DND-41 (cell line): Measurements from ENCODE around the gene CMTR2.

Source experiments
- EZH2 ChIP-seq: IDR thresholded peaks from 3 replicates; pipeline ENCODE4 v1.6.1; 2012; ENCODE audit warnings: borderline replicate concordance, low read depth, mild to moderate bottlenecking, moderate library complexity, low read length, inconsistent platforms; ENCODE audit not compliant: severe bottlenecking
- TF ChIP-seq, protein P1 (sequence below): IDR thresholded peaks from 2 replicates; pipeline ENCODE4 v1.5.1; 2012; ENCODE audit warnings: borderline replicate concordance, low read length, moderate library complexity, mild to moderate bottlenecking; ENCODE audit not compliant: poor library complexity, severe bottlenecking; ENCODE audit errors: extremely low read depth

DNA sequence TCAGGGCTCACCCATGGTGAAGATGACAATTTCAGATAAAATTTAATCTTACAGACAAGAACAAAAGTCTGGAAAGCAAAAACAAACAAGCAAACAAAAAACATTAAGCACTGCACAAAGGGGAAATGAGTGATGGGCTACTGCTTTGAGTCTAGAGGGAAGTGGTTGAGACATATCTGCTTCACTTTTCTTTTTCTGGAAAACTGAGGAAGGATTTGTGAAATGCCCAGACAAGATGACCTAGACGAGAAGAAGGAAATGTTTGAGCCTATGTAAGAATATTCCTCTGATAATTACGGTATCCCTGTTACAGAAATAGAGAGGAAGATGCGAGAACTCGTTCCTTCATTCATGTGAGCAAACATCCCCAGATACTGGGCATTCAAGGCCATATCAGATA, 47.2 kb downstream of the CMTR2 start:
- TF ChIP-seq, protein P1, sequence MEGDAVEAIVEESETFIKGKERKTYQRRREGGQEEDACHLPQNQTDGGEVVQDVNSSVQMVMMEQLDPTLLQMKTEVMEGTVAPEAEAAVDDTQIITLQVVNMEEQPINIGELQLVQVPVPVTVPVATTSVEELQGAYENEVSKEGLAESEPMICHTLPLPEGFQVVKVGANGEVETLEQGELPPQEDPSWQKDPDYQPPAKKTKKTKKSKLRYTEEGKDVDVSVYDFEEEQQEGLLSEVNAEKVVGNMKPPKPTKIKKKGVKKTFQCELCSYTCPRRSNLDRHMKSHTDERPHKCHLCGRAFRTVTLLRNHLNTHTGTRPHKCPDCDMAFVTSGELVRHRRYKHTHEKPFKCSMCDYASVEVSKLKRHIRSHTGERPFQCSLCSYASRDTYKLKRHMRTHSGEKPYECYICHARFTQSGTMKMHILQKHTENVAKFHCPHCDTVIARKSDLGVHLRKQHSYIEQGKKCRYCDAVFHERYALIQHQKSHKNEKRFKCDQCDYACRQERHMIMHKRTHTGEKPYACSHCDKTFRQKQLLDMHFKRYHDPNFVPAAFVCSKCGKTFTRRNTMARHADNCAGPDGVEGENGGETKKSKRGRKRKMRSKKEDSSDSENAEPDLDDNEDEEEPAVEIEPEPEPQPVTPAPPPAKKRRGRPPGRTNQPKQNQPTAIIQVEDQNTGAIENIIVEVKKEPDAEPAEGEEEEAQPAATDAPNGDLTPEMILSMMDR = no peak
- no peak for TF ChIP-seq EZH2
